ENCODE data around the gene PROSER2. TPM values are rescaled to one million over a fixed set of nuclear protein-coding genes. Genes with fewer than 3 reads are reported as not detected.
A peak's percentile ranks its signal among the peaks of the same experiment; 100 is the strongest.

Gene PROSER2
- total and polyA plus RNA-seq, 9 of the 15 experiments (the other 6 are each of a cell fraction or from before 2014, with no cell fraction given): 0.62 to 14.8 (median 2.9) TPM

- TF ChIP-seq CHD2 (IDR thresholded peaks at IDR 0.05; ENCODE audit: low read depth, low read length) (no peak), ARID4B (CRISPR knock-in tag; IDR thresholded peaks at IDR 0.05) (peak; percentile 87), HDAC2 (IDR thresholded peaks at IDR 0.05) (peak; percentile 60; the same call in 1 of the 2 replicates), MCM3 (IDR thresholded peaks at IDR 0.05) (no peak), CGGBP1 (CRISPR knock-in tag; IDR thresholded peaks at IDR 0.05) (no peak), ILK (tag; IDR thresholded peaks at IDR 0.05; ENCODE audit: borderline replicate concordance, low read depth) (no peak), RBM22 (IDR thresholded peaks at IDR 0.05; ENCODE audit: low read depth, low read length, poor library complexity, severe bottlenecking) (peak; percentile 90), SRSF1 (IDR thresholded peaks at IDR 0.05; ENCODE audit: low read depth, low read length) (0 out of 2 replicates have a peak, but pooled peaks have one; percentile 47), AFF4 (CRISPR knock-in tag; IDR thresholded peaks at IDR 0.05) (peak; percentile 89), CCAR2 (IDR thresholded peaks at IDR 0.05; ENCODE audit: low read depth, low read length) (no peak), NR2C2 (CRISPR knock-in tag; IDR thresholded peaks at IDR 0.05) (no peak), NR2C2 (tag; IDR thresholded peaks at IDR 0.05) (peak; percentile 20; the same call in 1 of the 2 replicates), BCLAF1 (IDR thresholded peaks at IDR 0.05; ENCODE audit: borderline replicate concordance in 1 of 2, control insufficient read depth in 1 of 2, low read depth in 2 of 2, low read length in 1 of 2) (no peak), TAF1 (IDR thresholded peaks at IDR 0.05; ENCODE audit: control insufficient read depth, extremely low read depth, insufficient read depth, low read length, severe bottlenecking) (peak; percentile 100), ILF3 (IDR thresholded peaks at IDR 0.05; ENCODE audit: borderline replicate concordance) (no peak)
Measured at GRCh38 chr10:11894381-11895107, 71.4 kb downstream of the PROSER2 start (continued).
